Naive B cell (primary cell): ENCODE data around the gene PROCR. TPM values are rescaled to one million over a fixed set of nuclear protein-coding genes. Genes with fewer than 3 reads are reported as not detected.

Experiments used
- ATAC-seq, 2 donors: fragments of 150-1000 bp; cut with Tn5 transposase; 2 replicates each; pipeline ENCODE4 v1.10.0; 2021; ENCODE audit warnings: low read depth in 2 of 2, mild to moderate bottlenecking in 2 of 2, moderate library complexity in 2 of 2
- DNase-seq: peaks from one replicate; pipeline ENCODE4 v3.0.0; 2022
- H3K27ac Mint-ChIP-seq, 6 donors: one replicate each; pipeline ENCODE4 v1.8.0; 2020 to 2022; ENCODE audit warnings: mild to moderate bottlenecking in 6 of 6, mixed read lengths in 6 of 6, moderate library complexity in 5 of 6, inconsistent platforms in 2 of 6
- H3K27me3 Mint-ChIP-seq, 3 donors: one replicate each; pipeline ENCODE4 v1.8.0; 2021 to 2022; ENCODE audit warnings: mixed read lengths in 3 of 3, mild to moderate bottlenecking in 1 of 3
- H3K36me3 Mint-ChIP-seq, 2 donors: one replicate each; pipeline ENCODE4 v1.8.0; 2020 to 2022; ENCODE audit warnings: mixed read lengths in 2 of 2, inconsistent platforms in 1 of 2, mild to moderate bottlenecking in 1 of 2
- H3K4me1 Mint-ChIP-seq, 3 donors: one replicate each; pipeline ENCODE4 v1.8.0; 2020 to 2022; ENCODE audit warnings: mixed read lengths in 3 of 3, inconsistent platforms in 1 of 3, mild to moderate bottlenecking in 1 of 3, moderate library complexity in 1 of 3
- H3K4me3 Mint-ChIP-seq, 8 donors: one replicate each; pipeline ENCODE4 v1.8.0; 2020 to 2022; ENCODE audit warnings: mild to moderate bottlenecking in 8 of 8, mixed read lengths in 8 of 8, moderate library complexity in 8 of 8, inconsistent platforms in 2 of 8
- H3K9me3 Mint-ChIP-seq, 7 donors: one replicate each; pipeline ENCODE4 v1.8.0; 2020 to 2022; ENCODE audit warnings: mixed read lengths in 7 of 7, mild to moderate bottlenecking in 5 of 7, inconsistent platforms in 2 of 7, moderate library complexity in 1 of 7
- polyA plus RNA-seq, 6 donors: library from polyadenylated mRNA; unstranded; fragments of 300-500 nt; fragmentation: Illumina TruSeq; gene quantifications; one replicate each; pipeline ENCODE4 v1.2.3, GENCODE V29; 2021; ENCODE audit warnings: low read depth in 6 of 6

PROCR gene
- not detected for polyA plus RNA-seq

DNA sequence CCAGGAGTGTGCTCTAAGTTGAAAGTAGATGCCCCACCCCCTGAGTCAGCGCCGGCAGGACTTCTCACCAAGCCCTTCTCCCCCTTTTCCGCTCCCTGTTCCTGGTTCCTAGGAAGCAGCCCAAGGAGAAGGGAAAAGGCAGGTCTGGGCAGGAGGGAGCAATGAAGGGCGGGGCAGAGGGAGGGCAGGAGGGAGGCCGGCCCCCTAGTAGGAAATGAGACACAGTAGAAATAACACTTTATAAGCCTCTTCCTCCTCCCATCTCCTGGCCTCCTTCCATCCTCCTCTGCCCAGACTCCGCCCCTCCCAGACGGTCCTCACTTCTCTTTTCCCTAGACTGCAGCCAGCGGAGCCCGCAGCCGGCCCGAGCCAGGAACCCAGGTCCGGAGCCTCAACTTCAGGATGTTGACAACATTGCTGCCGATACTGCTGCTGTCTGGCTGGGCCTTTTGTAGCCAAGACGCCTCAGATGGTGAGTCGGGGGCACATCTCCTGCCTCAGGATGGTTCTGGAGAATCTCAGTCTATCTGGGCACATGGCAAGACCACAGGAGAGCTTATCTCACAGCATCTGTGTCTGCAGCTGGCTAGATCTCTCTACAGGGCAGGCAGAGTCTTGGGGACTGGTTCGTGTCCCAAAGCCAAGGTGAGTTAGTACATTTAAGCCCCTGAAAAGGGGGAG lies at the start of gene PROCR:
PROCR (plus strand) TSS at position 320 of the 681 bp plus-strand sequence; CDS start at position 403, 83 bp downstream.
- DNase-seq: no peak
- peak within 1 kb of the TSS; percentile 16 to 95 (median 72) for H3K27ac Mint-ChIP-seq
- peak within 1 kb of the TSS in 7 of 8 donors; percentile 50 to 88 (median 70) for H3K4me3 Mint-ChIP-seq
- peak; percentile 50 to 61 for ATAC-seq
- H3K36me3 Mint-ChIP-seq: peaks cover 0 to 7% of the 10 kb centered on the region in 2 donors
- H3K9me3 Mint-ChIP-seq: peaks cover 0 to 4% (median 0%) of the 10 kb centered on the region in 7 donors
- H3K4me1 Mint-ChIP-seq: peaks cover 12 to 19% (median 12%) of the 10 kb centered on the region in 3 donors
- no peaks in the 10 kb centered on the region for H3K27me3 Mint-ChIP-seq

DNA sequence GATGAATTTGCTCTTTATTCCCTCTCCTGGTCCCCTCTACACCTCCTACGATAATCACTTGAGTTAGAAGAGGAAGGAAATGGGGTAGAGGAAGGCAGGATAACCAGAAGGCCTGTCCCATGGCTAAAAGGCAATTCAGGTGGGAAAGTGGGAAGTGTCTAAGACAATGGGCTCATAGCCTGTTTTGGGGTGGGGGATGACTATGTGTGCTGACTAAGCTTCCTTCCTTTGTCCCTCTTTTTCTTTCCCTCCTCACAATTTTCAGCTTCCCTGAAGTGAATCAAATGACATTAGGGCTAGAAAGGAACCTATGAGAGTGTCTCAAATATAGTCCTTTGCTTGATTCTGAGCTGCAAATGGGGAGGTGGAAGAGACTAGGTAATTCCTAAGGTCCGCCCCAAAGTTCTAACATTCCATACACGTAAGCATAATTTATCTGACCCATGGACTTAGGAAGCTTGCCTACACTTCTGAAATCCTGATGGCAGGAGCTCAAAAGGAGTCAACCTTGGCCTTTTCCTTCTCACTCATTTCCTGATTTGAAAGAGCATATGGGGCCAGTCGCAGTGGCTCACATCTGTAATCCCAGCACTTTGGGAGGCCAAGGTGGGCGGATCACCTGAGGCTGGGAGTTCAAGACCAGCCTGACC lies 49.0 kb upstream of the PROCR start:
- Mint-ChIP-seq H3K27ac (no peak overlapping the region), H3K9me3 (no peaks in the 10 kb centered on the region), H3K27me3 (no peaks in the 10 kb centered on the region), H3K36me3 (peaks cover 27 to 34% of the 10 kb centered on the region in 2 donors), H3K4me3 (no peak overlapping the region), H3K4me1 (no peaks in the 10 kb centered on the region)
- ATAC-seq (no peak), DNase-seq (no peak)

DNA sequence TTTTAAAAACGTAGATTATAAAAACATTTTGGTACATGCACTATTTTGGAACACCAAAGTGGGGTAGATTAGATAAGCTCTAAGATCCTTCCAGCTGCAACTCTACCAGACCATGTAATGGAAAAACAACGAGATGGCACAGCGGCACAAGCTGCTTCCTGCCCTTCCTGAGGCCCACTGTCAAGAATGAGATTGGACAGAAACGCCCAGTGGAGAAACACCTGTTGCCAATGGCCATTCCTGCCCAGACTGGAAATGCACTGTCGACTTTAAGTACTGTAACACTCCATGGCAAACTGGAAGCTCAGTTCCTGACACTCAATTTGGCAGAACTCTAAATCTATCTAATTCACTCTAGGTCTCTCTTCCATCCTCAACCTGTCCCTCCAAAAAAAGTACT lies 46.1 kb upstream of the PROCR start:
- H3K36me3 Mint-ChIP-seq: peaks cover 20 to 28% of the 10 kb centered on the region in 2 donors
- H3K27me3 Mint-ChIP-seq: no peaks in the 10 kb centered on the region
- ATAC-seq (no peak), DNase-seq (no peak)
- no peaks in the 10 kb centered on the region for H3K9me3 Mint-ChIP-seq
- no peaks in the 10 kb centered on the region for H3K4me1 Mint-ChIP-seq
- no peak overlapping the region for H3K4me3 Mint-ChIP-seq
- H3K27ac Mint-ChIP-seq: no peak overlapping the region

DNA sequence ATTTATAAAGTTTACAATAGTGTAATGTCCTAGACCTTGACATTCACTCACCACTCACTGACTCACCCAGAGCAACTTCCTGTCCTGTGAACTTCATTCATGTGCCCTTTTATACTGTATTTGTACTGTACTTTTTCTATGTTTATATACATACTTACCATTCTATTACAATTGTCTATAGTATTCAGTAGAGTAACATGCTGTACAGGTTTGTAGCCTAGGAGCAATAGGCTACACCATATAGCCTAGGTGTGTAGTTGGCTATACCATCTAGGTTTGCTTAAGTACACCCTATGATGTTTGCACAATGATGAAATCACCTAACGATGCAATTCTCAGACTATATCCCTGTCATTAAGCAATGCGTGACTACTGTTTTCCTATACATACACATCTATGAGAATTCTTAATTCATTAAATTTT lies 42.2 kb upstream of the PROCR start:
- H3K27me3 Mint-ChIP-seq: no peaks in the 10 kb centered on the region
- DNase-seq: no peak
- ATAC-seq: no peak
- H3K27ac Mint-ChIP-seq: no peak overlapping the region
- H3K4me3 Mint-ChIP-seq: no peak overlapping the region
- H3K4me1 Mint-ChIP-seq: no peaks in the 10 kb centered on the region
- H3K36me3 Mint-ChIP-seq: peaks cover 25 to 33% of the 10 kb centered on the region in 2 donors
- H3K9me3 Mint-ChIP-seq: no peaks in the 10 kb centered on the region

DNA sequence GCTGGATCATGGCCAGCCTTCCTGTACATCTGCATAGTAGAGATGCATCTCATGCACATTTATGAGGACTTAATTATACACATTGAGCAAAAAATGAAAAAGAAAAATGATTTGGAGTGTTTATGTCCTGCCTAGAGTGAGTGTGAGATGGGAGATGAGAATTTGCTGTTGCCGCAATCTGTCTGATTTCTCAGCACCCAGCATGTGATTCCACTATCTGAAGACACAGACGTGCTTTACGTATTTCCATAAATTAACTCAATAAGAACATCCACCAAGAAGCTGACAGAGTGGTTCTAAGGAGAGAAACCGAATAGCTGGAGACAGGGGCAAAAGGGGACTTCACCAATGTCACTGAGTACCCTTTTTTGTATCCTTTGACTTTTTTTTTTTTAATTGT lies 39.9 kb upstream of the PROCR start:
- Mint-ChIP-seq H3K4me3 (no peak overlapping the region), H3K27me3 (no peaks in the 10 kb centered on the region), H3K36me3 (peaks cover 18 to 20% of the 10 kb centered on the region in 2 donors), H3K4me1 (no peaks in the 10 kb centered on the region), H3K9me3 (no peaks in the 10 kb centered on the region), H3K27ac (no peak overlapping the region)
- no peak for ATAC-seq
- DNase-seq: no peak

DNA sequence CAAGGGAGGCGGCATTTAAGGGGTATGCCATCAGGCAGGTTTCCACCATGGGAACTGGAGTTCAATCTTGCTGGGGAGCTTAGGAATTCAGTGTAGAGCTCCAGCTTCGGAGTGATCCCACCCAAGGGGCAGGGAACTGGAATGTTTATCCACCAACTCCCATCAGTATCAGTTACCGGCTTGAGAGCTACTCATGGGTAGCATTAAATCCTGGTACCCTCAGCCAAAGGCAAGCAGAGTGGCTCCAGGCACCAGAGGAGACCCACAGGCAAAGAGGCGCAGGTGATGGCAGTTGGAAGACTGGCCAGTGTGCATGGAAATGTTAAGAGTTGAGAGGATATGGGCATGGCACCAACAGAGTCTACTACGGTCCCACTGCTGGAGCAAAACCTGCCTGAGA lies 38.8 kb upstream of the PROCR start:
- DNase-seq (no peak), ATAC-seq (no peak)
- peaks cover 11 to 16% of the 10 kb centered on the region in 2 donors for H3K36me3 Mint-ChIP-seq
- H3K4me3 Mint-ChIP-seq: no peak overlapping the region
- H3K27me3 Mint-ChIP-seq: no peaks in the 10 kb centered on the region
- H3K9me3 Mint-ChIP-seq: no peaks in the 10 kb centered on the region
- no peaks in the 10 kb centered on the region for H3K4me1 Mint-ChIP-seq
- H3K27ac Mint-ChIP-seq: no peak overlapping the region

DNA sequence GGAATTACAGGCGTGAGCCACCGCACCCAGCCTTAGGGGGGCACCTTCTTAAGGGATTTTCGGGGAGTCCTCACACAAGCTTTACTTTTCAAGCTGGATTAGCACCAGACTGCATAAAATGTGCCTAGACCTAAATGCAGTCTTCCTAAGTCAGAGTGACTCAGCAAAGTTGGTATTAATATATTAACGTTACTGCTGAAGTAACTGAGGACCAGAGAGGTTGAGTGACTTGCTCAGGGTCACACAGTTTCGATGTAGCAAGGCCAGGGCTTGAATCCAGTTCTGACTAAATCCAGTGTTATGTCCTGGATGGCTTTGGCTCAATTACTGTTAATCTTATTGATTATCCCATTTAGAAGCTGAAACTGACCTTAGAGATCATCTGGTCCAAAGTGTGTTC lies 38.1 kb upstream of the PROCR start:
- peaks cover 11 to 16% of the 10 kb centered on the region in 2 donors for H3K36me3 Mint-ChIP-seq
- H3K4me3 Mint-ChIP-seq: no peak overlapping the region
- H3K4me1 Mint-ChIP-seq: no peaks in the 10 kb centered on the region
- DNase-seq (no peak), ATAC-seq (no peak)
- H3K9me3 Mint-ChIP-seq: no peaks in the 10 kb centered on the region
- H3K27ac Mint-ChIP-seq: peak overlapping the region in 1 of 6 donors; percentile 66
- H3K27me3 Mint-ChIP-seq: no peaks in the 10 kb centered on the region

DNA sequence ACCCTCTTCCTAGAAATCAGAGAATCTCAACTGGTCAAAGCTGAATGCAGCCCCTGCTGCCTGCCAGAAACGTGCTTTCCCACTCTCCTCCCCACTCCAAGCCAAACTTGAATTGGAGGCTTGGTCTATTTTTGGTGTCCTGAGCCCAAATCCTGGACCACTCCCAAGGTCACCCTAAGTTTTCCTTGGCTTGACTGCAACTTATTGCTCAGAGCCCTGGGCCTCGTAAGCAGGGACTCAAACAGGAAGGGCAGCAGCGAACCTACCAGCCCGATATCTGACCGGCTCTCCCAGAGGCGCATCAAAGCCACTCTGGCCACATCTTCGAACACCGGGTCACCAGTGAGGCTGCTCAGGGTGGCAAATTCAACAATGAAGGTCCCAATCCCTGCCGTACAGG lies 37.4 kb upstream of the PROCR start:
- Mint-ChIP-seq H3K27ac (no peak overlapping the region), H3K4me1 (no peaks in the 10 kb centered on the region)

DNA sequence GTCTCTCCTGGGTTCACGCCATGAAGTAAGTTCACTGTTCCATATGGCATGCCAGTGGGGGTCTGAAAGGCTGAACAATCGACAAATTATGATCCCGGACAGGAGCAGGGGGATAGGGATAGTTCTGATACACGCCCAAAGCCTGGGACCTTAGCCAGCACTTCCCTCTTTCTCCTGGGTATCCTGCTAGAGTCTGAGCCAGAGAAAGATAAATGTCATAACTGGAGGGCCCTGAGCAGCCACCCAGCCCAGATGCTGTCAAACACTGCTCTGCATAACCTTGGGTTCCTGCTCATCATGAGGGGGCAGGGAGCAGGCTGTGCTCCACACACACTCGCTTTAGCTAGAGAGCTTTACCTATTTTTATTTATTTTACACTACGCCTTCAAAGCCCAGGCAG lies 37.0 kb upstream of the PROCR start:
- H3K27me3 Mint-ChIP-seq: no peaks in the 10 kb centered on the region
- no peaks in the 10 kb centered on the region for H3K4me1 Mint-ChIP-seq
- no peak overlapping the region for H3K4me3 Mint-ChIP-seq
- no peak for DNase-seq
- no peak for ATAC-seq
- no peak overlapping the region for H3K27ac Mint-ChIP-seq
- H3K9me3 Mint-ChIP-seq: no peaks in the 10 kb centered on the region
- peaks cover 11 to 16% of the 10 kb centered on the region in 2 donors for H3K36me3 Mint-ChIP-seq

More for the DNA sequence above, 37.4 kb upstream of the PROCR start:
- no peak for ATAC-seq
- Mint-ChIP-seq H3K36me3 (peaks cover 11 to 16% of the 10 kb centered on the region in 2 donors), H3K4me3 (no peak overlapping the region), H3K27me3 (no peaks in the 10 kb centered on the region), H3K9me3 (no peaks in the 10 kb centered on the region)
- no peak for DNase-seq

DNA sequence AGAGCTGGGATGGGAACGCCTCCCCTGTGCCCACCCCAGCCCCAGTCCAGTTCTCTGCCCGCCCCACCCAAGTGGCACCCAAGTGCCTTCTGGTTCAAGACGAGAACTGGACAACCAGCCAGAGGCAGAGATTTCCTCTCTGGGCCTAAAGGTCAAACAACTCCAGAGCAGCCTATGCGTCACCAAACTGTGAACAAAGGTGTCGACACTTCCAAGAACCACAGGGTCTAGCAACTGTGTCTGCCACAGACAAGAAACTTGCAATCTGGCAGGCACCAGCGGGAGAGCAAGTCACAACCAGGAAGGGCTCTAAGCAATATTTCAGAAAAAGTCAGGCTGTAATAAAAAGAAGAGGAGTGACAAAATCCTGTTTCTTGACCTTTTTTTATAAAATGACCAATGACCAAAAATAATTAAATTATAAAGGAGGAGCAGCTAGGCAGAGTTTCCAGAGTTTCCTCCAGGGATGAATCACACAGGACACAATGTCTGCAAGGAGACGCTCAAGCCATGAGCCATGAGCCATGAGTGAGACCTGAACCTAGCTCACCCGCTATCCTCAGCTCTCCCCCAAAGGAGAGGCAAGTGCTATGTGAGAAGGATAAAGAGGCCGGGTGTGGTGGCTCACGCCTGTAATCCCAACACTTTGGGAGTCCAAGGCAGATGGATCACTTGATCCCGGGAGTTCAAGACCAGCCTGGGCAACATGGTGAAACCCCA lies 35.8 kb upstream of the PROCR start:
- ATAC-seq (no peak), DNase-seq (no peak)
- peaks cover 0 to 4% (median 2%) of the 10 kb centered on the region in 3 donors for H3K4me1 Mint-ChIP-seq
- H3K4me3 Mint-ChIP-seq: no peak overlapping the region
- H3K27me3 Mint-ChIP-seq: no peaks in the 10 kb centered on the region
- H3K27ac Mint-ChIP-seq: peak overlapping the region in 2 of 6 donors; percentile 79 to 81
- peaks cover 10 to 11% of the 10 kb centered on the region in 2 donors for H3K36me3 Mint-ChIP-seq
- H3K9me3 Mint-ChIP-seq: no peaks in the 10 kb centered on the region

DNA sequence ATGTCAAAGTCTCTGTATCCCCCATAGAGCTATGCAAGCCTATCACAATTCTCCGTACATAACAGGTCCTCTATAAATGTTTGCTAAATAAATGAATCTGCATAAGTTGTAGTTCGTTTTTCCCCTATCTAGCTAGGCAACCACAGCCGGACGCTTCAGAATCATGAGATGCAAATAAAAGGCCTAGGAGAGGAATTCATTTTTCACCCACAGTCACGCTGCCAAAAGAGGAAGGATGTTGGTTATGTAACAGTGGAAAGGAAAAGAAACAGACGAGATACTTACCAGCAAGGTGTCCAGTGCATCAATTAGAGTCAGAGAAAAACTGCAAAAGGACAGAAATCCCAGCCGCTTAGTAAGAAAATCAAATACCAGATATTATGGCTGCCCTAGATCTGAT lies 27.2 kb upstream of the PROCR start:
- ATAC-seq (peak; percentile 82 to 83), DNase-seq (peak; percentile 85)
- H3K27ac Mint-ChIP-seq: peak overlapping the region; percentile 90 to 96 (median 94)
- H3K4me3 Mint-ChIP-seq: peak overlapping the region; percentile 53 to 99 (median 67)
- peaks cover 34 to 58% (median 39%) of the 10 kb centered on the region in 3 donors for H3K4me1 Mint-ChIP-seq
- no peaks in the 10 kb centered on the region for H3K27me3 Mint-ChIP-seq
- peaks cover 0 to 9% of the 10 kb centered on the region in 2 donors for H3K36me3 Mint-ChIP-seq
- no peaks in the 10 kb centered on the region for H3K9me3 Mint-ChIP-seq

DNA sequence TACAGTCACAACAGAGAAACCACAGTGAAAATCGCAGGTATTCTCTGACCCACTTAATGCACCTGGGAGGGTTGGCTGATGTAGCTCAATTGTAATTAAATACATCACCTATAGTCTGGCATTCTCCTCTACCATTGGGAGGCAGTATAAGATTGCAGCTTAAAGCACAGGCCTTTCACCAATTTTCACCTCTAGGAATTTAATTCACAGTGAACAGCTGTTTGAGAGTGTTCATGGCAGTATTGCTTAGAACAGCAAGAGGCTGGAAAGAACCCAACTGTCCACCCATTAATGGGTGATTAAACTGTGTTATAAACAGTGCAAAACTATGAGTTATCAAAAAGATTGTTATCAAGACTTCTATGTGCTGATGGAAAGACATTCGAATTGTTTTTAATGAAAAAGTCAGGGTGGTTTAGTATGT lies 26.7 kb upstream of the PROCR start:
- DNase-seq (no peak), ATAC-seq (peak; percentile 22 to 26)
- Mint-ChIP-seq H3K9me3 (no peaks in the 10 kb centered on the region), H3K4me1 (peaks cover 34 to 58% (median 39%) of the 10 kb centered on the region in 3 donors), H3K27ac (peak overlapping the region; percentile 90 to 96 (median 94)), H3K4me3 (peak overlapping the region; percentile 31 to 99 (median 64)), H3K36me3 (peaks cover 0 to 9% of the 10 kb centered on the region in 2 donors), H3K27me3 (no peaks in the 10 kb centered on the region)

DNA sequence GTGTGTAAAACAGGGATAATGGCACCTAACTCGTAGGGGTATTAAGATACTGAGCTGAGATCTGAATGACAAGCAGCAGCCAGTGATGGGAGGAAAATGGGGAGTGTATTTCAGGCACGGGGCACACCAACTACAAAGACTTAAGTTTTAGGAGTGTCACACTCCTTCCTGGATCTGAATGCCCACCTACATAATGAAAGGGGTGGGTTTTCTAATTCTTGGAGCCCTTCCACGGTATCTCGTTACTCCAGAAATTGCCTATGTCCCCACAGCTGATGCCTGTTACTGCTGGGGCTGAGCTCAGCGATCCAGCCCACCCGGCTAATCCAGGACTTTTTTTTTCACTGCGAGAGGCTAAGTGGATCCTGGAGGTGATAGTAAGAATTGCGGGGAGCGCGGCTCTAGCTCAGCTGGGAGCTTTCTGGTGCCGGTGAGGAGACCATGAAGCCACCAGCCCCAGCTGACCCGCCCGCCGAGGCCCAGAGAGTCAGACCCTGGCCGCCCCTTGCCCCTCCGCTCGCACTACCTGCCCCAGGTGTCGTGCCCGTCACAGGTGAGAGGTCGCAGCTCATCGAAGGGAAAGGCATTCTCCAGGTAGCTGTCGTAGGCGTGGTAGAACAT lies 25.5 kb upstream of the PROCR start:
- Mint-ChIP-seq H3K4me3 (peak overlapping the region; percentile 88 to 99 (median 98)), H3K27ac (peak overlapping the region; percentile 90 to 98 (median 96)), H3K36me3 (peaks cover 0 to 5% of the 10 kb centered on the region in 2 donors), H3K9me3 (no peaks in the 10 kb centered on the region), H3K27me3 (no peaks in the 10 kb centered on the region), H3K4me1 (peaks cover 30 to 56% (median 39%) of the 10 kb centered on the region in 3 donors)
- ATAC-seq: no peak
- peak; percentile 3 for DNase-seq
